BE2C (cell line): ENCODE data around the gene SCUBE3.

Experiments used
- DNase-seq: peaks from one replicate; pipeline ENCODE4 v3.0.0-alpha.2; 2020
- H3K27me3 ChIP-seq: fragments of 250-450 bp; sonication (Bioruptor Pico); 2 replicates; pipeline ENCODE4 v1.5.1; 2020; ENCODE audit warnings: mild to moderate bottlenecking
- H3K36me3 ChIP-seq: fragments of 250-450 bp; sonication (Bioruptor Pico); 2 replicates; pipeline ENCODE4 v1.5.1; 2020; ENCODE audit warnings: mild to moderate bottlenecking
- H3K4me1 ChIP-seq: fragments of 250-450 bp; sonication (Bioruptor Pico); 2 replicates; pipeline ENCODE4 v1.5.1; 2020
- H3K4me3 ChIP-seq: 2 replicates; pipeline ENCODE4 v1.5.1; 2011; ENCODE audit warnings: low read depth, low read length
- H3K9me3 ChIP-seq: fragments of 250-450 bp; sonication (Bioruptor Pico); 2 replicates; pipeline ENCODE4 v1.5.1; 2020
- TF ChIP-seq, protein P1 (sequence below): IDR thresholded peaks from 2 replicates; pipeline ENCODE4 v1.5.1; 2012; ENCODE audit warnings: mild to moderate bottlenecking, low read depth, low read length

Gene SCUBE3

DNA sequence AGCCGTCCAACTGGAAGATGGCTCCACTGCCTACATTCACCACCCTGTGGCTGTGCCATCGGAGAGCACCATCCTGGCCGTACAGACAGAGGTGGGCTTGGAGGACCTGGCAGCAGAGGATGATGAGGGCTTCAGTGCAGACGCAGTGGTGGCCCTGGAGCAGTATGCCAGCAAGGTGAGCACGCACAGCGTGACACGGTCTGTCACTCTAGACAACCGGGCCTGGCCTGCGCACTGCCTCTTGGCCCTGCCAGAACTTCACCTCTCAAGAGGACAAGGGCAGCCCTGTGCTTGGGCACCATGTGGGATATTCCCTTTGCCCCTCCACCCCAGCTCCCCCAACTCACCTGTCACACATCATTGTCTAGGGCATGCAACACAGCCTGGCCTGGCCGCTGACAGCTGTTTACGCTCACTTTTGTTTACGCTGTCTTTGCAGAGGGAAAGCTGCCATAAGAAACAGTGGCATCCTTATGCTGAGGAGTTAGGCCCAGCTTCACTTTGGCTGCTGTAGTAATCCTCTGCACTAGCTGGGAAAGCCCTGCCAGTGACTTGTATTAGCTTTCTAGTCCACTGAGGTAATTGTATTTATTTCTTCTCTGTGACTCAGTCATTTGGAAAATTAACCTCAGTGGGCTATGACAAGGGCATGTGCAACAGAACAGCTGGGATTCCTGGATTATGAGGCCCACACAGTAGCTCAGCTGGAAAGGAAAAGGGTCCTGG lies 74.1 kb downstream of the SCUBE3 start:
- TF ChIP-seq, protein P1, sequence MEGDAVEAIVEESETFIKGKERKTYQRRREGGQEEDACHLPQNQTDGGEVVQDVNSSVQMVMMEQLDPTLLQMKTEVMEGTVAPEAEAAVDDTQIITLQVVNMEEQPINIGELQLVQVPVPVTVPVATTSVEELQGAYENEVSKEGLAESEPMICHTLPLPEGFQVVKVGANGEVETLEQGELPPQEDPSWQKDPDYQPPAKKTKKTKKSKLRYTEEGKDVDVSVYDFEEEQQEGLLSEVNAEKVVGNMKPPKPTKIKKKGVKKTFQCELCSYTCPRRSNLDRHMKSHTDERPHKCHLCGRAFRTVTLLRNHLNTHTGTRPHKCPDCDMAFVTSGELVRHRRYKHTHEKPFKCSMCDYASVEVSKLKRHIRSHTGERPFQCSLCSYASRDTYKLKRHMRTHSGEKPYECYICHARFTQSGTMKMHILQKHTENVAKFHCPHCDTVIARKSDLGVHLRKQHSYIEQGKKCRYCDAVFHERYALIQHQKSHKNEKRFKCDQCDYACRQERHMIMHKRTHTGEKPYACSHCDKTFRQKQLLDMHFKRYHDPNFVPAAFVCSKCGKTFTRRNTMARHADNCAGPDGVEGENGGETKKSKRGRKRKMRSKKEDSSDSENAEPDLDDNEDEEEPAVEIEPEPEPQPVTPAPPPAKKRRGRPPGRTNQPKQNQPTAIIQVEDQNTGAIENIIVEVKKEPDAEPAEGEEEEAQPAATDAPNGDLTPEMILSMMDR, result no peak
- Histone ChIP-seq H3K4me1 (no peaks in the 10 kb centered on the region; the same call in 1 of the 2 replicates), H3K27me3 (no peaks in the 10 kb centered on the region), H3K4me3 (no peak overlapping the region), H3K9me3 (no peaks in the 10 kb centered on the region), H3K36me3 (peaks cover 13% of the 10 kb centered on the region)
- DNase-seq, result no peak

DNA sequence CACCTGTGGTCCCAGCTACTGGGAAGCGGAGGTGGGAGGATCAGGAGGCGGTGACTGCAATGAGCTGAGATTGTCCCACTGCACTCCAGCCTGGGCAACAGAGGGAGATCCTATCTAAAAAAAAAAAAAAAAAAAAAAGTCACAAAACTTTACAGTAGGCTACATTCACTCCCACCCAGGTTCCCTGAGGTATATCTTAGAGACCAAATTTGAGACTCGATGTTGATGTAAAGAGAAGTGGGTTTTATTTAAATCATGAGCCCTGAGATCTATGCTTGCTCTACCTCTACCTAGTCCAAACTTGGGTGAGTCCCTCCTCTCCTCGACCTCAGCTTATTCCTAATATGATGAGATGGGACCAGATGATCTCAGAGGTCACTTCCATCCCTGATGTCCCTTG lies 75.1 kb downstream of the SCUBE3 start:
- Histone ChIP-seq H3K9me3 (no peaks in the 10 kb centered on the region), H3K27me3 (no peaks in the 10 kb centered on the region), H3K4me1 (no peaks in the 10 kb centered on the region; the same call in 1 of the 2 replicates), H3K4me3 (no peak overlapping the region), H3K36me3 (peaks cover 13% of the 10 kb centered on the region)
- TF ChIP-seq, protein P1, result no peak
- no peak for DNase-seq

DNA sequence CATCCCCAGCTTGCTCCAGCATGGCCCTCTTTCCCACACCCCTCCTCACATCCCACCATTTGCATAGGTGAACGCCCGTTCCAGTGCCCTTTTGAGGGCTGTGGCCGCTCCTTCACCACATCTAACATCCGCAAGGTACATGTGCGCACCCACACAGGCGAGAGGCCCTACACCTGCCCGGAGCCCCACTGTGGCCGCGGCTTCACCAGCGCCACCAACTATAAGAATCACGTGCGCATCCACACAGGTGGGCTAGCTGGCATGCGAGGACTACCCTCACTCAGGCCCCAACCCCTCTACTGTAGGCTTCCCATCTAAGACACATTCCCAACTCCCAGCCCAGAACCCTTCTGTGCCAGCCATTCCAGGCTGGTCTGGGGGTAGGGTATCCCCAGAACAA lies 77.7 kb downstream of the SCUBE3 start:
- H3K36me3 ChIP-seq, result peaks cover 6% of the 10 kb centered on the region
- no peaks in the 10 kb centered on the region for H3K27me3 ChIP-seq
- TF ChIP-seq, protein P1, result no peak
- no peak for DNase-seq
- no peaks in the 10 kb centered on the region for H3K9me3 ChIP-seq
- H3K4me1 ChIP-seq, result no peaks in the 10 kb centered on the region
- H3K4me3 ChIP-seq, result no peak overlapping the region

DNA sequence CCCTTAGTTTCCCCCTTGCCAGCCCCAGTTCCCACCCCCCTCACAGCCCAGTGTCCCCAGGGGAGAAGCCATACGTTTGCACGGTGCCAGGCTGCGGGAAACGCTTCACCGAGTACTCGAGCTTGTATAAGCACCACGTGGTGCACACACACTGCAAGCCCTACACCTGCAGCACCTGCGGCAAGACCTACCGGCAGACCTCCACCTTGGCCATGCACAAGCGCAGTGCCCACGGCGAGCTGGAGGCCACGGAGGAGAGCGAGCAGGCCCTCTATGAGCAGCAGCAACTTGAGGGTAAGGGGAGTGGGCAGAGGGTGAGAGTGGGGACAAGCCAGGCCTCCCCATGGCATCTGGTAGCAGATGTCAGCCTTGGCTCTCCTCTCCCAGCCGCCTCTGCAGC lies 78.7 kb downstream of the SCUBE3 start:
- Histone ChIP-seq H3K9me3 (no peaks in the 10 kb centered on the region), H3K36me3 (no peaks in the 10 kb centered on the region; the same call in none of the 2 replicates), H3K27me3 (no peaks in the 10 kb centered on the region), H3K4me3 (no peak overlapping the region), H3K4me1 (no peaks in the 10 kb centered on the region)
- no peak for DNase-seq
- TF ChIP-seq, protein P1, result no peak

DNA sequence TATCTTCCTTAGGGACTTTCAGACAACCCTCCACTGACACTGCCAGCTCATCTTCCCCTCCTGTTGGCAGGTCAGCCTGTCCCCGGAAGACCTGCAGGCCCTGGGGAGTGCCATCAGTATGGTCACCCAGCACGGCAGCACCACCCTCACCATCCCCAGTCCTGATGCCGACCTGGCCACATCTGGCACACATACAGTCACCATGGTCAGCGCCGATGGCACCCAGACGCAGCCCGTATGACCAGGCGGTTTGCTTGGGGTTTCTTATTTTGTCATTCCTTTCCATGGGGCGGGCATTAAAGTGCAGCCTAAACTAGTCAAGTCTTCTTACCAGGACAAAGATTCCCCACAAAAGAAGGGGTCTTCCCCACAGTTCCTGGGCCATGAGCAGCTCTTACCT lies 79.9 kb downstream of the SCUBE3 start:
- no peak for DNase-seq
- no peak overlapping the region for H3K4me3 ChIP-seq
- H3K4me1 ChIP-seq, result no peaks in the 10 kb centered on the region
- H3K27me3 ChIP-seq, result no peaks in the 10 kb centered on the region
- H3K9me3 ChIP-seq, result no peaks in the 10 kb centered on the region
- TF ChIP-seq, protein P1, result no peak
- no peaks in the 10 kb centered on the region; the same call in 1 of the 2 replicates for H3K36me3 ChIP-seq

DNA sequence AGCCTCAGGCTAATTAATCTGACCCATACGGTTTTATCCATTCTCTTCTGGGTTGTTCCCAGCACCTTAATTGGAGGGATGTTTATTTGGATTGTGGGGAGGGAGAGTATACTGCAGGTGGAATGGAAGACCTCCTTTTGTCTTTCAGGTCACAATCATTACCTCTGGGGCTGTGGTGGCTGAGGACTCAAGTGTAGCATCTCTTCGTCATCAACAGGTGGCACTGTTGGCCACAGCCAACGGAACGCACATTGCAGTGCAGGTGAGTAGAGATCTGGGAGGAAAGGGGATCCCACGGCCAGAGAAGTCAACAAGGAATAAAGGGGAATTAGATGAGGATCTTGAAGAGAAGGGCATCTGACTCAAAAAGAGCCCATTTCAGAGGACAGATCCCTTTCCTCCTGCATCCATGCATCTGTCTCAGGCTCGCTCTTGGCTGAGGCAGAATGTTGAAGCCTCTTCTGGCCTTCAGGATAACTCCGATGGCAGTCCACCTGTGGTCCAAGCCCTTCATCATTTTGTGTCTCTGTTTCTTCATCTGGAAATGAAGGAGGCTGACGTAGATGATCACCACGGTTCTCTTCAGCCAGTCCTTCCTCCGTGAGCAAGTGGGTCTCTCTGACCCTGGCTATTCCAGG lies 80.7 kb downstream of the SCUBE3 start:
- H3K9me3 ChIP-seq, result no peaks in the 10 kb centered on the region
- no peaks in the 10 kb centered on the region for H3K4me1 ChIP-seq
- no peaks in the 10 kb centered on the region; the same call in 1 of the 2 replicates for H3K36me3 ChIP-seq
- TF ChIP-seq, protein P1, result peak; percentile 96
- peak; percentile 60 for DNase-seq
- no peaks in the 10 kb centered on the region for H3K27me3 ChIP-seq
- no peak overlapping the region for H3K4me3 ChIP-seq
